Activated naive CD4-positive, alpha-beta T cell treated with anti-CD3 and anti-CD28 coated beads for 36 hours (primary cell): ENCODE results near the gene LCE1F. TPM values are rescaled to one million over a fixed set of nuclear protein-coding genes. Genes with fewer than 3 reads are reported as not detected.

ENCODE experiments used
- CTCF ChIA-PET: fragments of 350-600 bp; sonication (Branson Sonifier 250); formaldehyde crosslinking; loops from one replicate; lab custom pipeline; 2021; ENCODE audit warnings: antibody characterized with exemption; lab: Charles Lee
- DNase-seq: peaks from one replicate; pipeline ENCODE4 v3.0.0-alpha.2; 2020
- H3K27ac Mint-ChIP-seq: one replicate; pipeline ENCODE4 v1.8.0; 2021; ENCODE audit warnings: mild to moderate bottlenecking, mixed read lengths
- H3K27me3 Mint-ChIP-seq: one replicate; pipeline ENCODE4 v1.8.0; 2021; ENCODE audit warnings: low read depth, mixed read lengths
- H3K36me3 Mint-ChIP-seq: one replicate; pipeline ENCODE4 v1.8.0; 2021; ENCODE audit warnings: low read depth, mixed read lengths
- H3K4me1 Mint-ChIP-seq: one replicate; pipeline ENCODE4 v1.8.0; 2021; ENCODE audit warnings: low read depth, mixed read lengths
- H3K4me3 Mint-ChIP-seq: one replicate; pipeline ENCODE4 v1.8.0; 2021; ENCODE audit warnings: mild to moderate bottlenecking, moderate library complexity, mixed read lengths
- H3K9me3 Mint-ChIP-seq: one replicate; pipeline ENCODE4 v1.8.0; 2021; ENCODE audit warnings: mixed read lengths
- intact Hi-C: fragments of 100-400 bp; cut with micrococcal nuclease; formaldehyde crosslinking; loops from one replicate; pipeline ENCODE4 v1.15.1; 2023
- total RNA-seq, 2 experiments: library from RNA; stranded (reverse); gene quantifications; one replicate each; pipeline ENCODE4 v1.2.3, GENCODE V29; 2021

Gene LCE1F
- total RNA-seq, 2 experiments from 2014 or later = not detected

- Mint-ChIP-seq H3K4me3 (no peak overlapping the region), H3K27ac (no peak overlapping the region), H3K9me3 (no peaks in the 10 kb centered on the region), H3K27me3 (peaks cover 11% of the 10 kb centered on the region), H3K4me1 (no peaks in the 10 kb centered on the region), H3K36me3 (no peaks in the 10 kb centered on the region)
- CTCF ChIA-PET = no interaction called here
- intact Hi-C loops = no loop called here
- no peak for DNase-seq
Observed at GRCh38 chr1:152795686-152796085, 20.7 kb downstream of the LCE1F start.

GRCh38 chr1:152796421-152796820, 21.5 kb downstream of the LCE1F start, which contains the start of gene LCE1D:
Gene LCE1D, plus strand, starts transcription at chr1:152796721. Its CDS starts 1,074 bp downstream, at chr1:152797795.
- Mint-ChIP-seq H3K36me3 (no peaks in the 10 kb centered on the region), H3K4me3 (no peak within 1 kb of the TSS), H3K27ac (no peak within 1 kb of the TSS), H3K27me3 (peaks cover 15% of the 10 kb centered on the region), H3K9me3 (no peaks in the 10 kb centered on the region), H3K4me1 (no peaks in the 10 kb centered on the region)
- CTCF ChIA-PET = no interaction called here
- intact Hi-C loops = no loop called here
- DNase-seq = no peak

- Mint-ChIP-seq H3K36me3 (no peaks in the 10 kb centered on the region), H3K4me3 (no peak overlapping the region), H3K9me3 (no peaks in the 10 kb centered on the region), H3K4me1 (no peaks in the 10 kb centered on the region), H3K27me3 (peaks cover 19% of the 10 kb centered on the region), H3K27ac (no peak overlapping the region)
- intact Hi-C loops = no loop called here
- CTCF ChIA-PET = no interaction called here
- no peak for DNase-seq
Observed at GRCh38 chr1:152801333-152801732, 26.4 kb downstream of the LCE1F start.

GRCh38 chr1:152806576-152806975, 31.6 kb downstream of the LCE1F start, which contains the start of gene LCE1C:
Gene LCE1C, minus strand, starts transcription at chr1:152806651. Its CDS starts 1,173 bp downstream, at chr1:152805478.
- Mint-ChIP-seq H3K27me3 (peaks cover 11% of the 10 kb centered on the region), H3K9me3 (no peaks in the 10 kb centered on the region), H3K36me3 (no peaks in the 10 kb centered on the region), H3K27ac (no peak within 1 kb of the TSS), H3K4me1 (no peaks in the 10 kb centered on the region), H3K4me3 (no peak within 1 kb of the TSS)
- CTCF ChIA-PET = no interaction called here
- DNase-seq = no peak
- intact Hi-C loops = no loop called here

GRCh38 chr1:152811050-152811449, 36.1 kb downstream of the LCE1F start:
- intact Hi-C loops = no loop called here
- Mint-ChIP-seq H3K27me3 (peaks cover 8% of the 10 kb centered on the region), H3K9me3 (no peaks in the 10 kb centered on the region), H3K4me1 (no peaks in the 10 kb centered on the region), H3K27ac (no peak overlapping the region), H3K36me3 (no peaks in the 10 kb centered on the region), H3K4me3 (no peak overlapping the region)
- CTCF ChIA-PET = no interaction called here
- no peak for DNase-seq

- H3K4me1 Mint-ChIP-seq = no peaks in the 10 kb centered on the region
- no peak within 1 kb of the TSS for H3K4me3 Mint-ChIP-seq
- intact Hi-C loops = no loop called here
- H3K9me3 Mint-ChIP-seq = no peaks in the 10 kb centered on the region
- CTCF ChIA-PET = no interaction called here
- DNase-seq = no peak
- peaks cover 7% of the 10 kb centered on the region for H3K27me3 Mint-ChIP-seq
- H3K27ac Mint-ChIP-seq = no peak within 1 kb of the TSS
- H3K36me3 Mint-ChIP-seq = no peaks in the 10 kb centered on the region
Observed at GRCh38 chr1:152811671-152812070, 36.7 kb downstream of the LCE1F start, which contains the start of gene LCE1B. Gene LCE1B, plus strand, starts transcription at chr1:152811971. Its CDS starts 476 bp downstream, at chr1:152812447.

- Mint-ChIP-seq H3K9me3 (no peaks in the 10 kb centered on the region), H3K4me3 (no peak overlapping the region), H3K4me1 (no peaks in the 10 kb centered on the region), H3K27ac (no peak overlapping the region), H3K36me3 (no peaks in the 10 kb centered on the region), H3K27me3 (peaks cover 7% of the 10 kb centered on the region)
- DNase-seq = no peak
- CTCF ChIA-PET = no interaction called here
- intact Hi-C loops = no loop called here
Observed at GRCh38 chr1:152817309-152817708, 42.4 kb downstream of the LCE1F start.

- H3K4me3 Mint-ChIP-seq = no peak overlapping the region
- no peak overlapping the region for H3K27ac Mint-ChIP-seq
- no peaks in the 10 kb centered on the region for H3K36me3 Mint-ChIP-seq
- H3K27me3 Mint-ChIP-seq = peaks cover 11% of the 10 kb centered on the region
- no peaks in the 10 kb centered on the region for H3K9me3 Mint-ChIP-seq
- no peak for DNase-seq
- CTCF ChIA-PET = no interaction called here
- no peaks in the 10 kb centered on the region for H3K4me1 Mint-ChIP-seq
- intact Hi-C loops = no loop called here
Observed at GRCh38 chr1:152823294-152823693, 48.4 kb downstream of the LCE1F start.

GRCh38 chr1:152824964-152825363, 50.0 kb downstream of the LCE1F start:
- no peaks in the 10 kb centered on the region for H3K36me3 Mint-ChIP-seq
- H3K27me3 Mint-ChIP-seq = peaks cover 14% of the 10 kb centered on the region
- H3K4me1 Mint-ChIP-seq = no peaks in the 10 kb centered on the region
- CTCF ChIA-PET = no interaction called here
- DNase-seq = no peak
- no peaks in the 10 kb centered on the region for H3K9me3 Mint-ChIP-seq
- no peak overlapping the region for H3K4me3 Mint-ChIP-seq
- H3K27ac Mint-ChIP-seq = no peak overlapping the region
- intact Hi-C loops = no loop called here

Other genes with a start within 250 kb of the LCE1F start
- not detected for gene LCE3E, start 208.4 kb upstream of the LCE1F start, total RNA-seq
- gene LCE3D, start 194.6 kb upstream of the LCE1F start, total RNA-seq = not detected
- not detected for gene LCE3C, start 174.9 kb upstream of the LCE1F start, total RNA-seq
- gene LCE3B, start 161.3 kb upstream of the LCE1F start, total RNA-seq = not detected
- gene LCE3A, start 152.0 kb upstream of the LCE1F start, total RNA-seq = not detected
- not detected for gene LCE2D, start 111.8 kb upstream of the LCE1F start, total RNA-seq
- gene LCE2C, start 99.9 kb upstream of the LCE1F start, total RNA-seq = not detected
- gene LCE2B, start 89.0 kb upstream of the LCE1F start, total RNA-seq = not detected
- gene LCE2A, start 76.8 kb upstream of the LCE1F start, total RNA-seq = not detected
- gene LCE4A, start 67.0 kb upstream of the LCE1F start, total RNA-seq = not detected
- not detected for gene KPRP, start 17.1 kb upstream of the LCE1F start, total RNA-seq
- not detected for gene LCE1E, start 11.1 kb downstream of the LCE1F start, total RNA-seq
- gene LCE1D, start 21.6 kb downstream of the LCE1F start, total RNA-seq = not detected
- not detected for gene LCE1C, start 31.5 kb downstream of the LCE1F start, total RNA-seq
- not detected for gene LCE1B, start 36.8 kb downstream of the LCE1F start, total RNA-seq
- not detected for gene LCE1A, start 52.3 kb downstream of the LCE1F start, total RNA-seq
- gene LCE6A, start 67.7 kb downstream of the LCE1F start, total RNA-seq = not detected
- gene LCE7A, start 84.9 kb downstream of the LCE1F start, total RNA-seq = not detected
- gene SMCP, start 103.2 kb downstream of the LCE1F start, total RNA-seq = not detected
- gene IVL, start 133.4 kb downstream of the LCE1F start, total RNA-seq = not detected
- not detected for gene SPRR5, start 172.1 kb downstream of the LCE1F start, total RNA-seq
- gene SPRR4, start 195.5 kb downstream of the LCE1F start, total RNA-seq = not detected
- not detected for gene SPRR1A, start 208.9 kb downstream of the LCE1F start, total RNA-seq
- gene SPRR3, start 226.6 kb downstream of the LCE1F start, total RNA-seq = not detected